ENCODE data around the gene TAF4.
"Not testable (repeated sequence)": the region's sequence is repeated elsewhere in the genome, so short reads cannot be mapped to it uniquely, and the experiment has no call there.

Gene TAF4

GRCh38 chr20:62065674-62066338, at the start of gene TAF4:
TAF4 (minus strand) TSS chr20:62065881; CDS start chr20:62065810, 71 bp downstream.
- peak; percentile 59 to 84 (median 78) for DNase-seq

DNA sequence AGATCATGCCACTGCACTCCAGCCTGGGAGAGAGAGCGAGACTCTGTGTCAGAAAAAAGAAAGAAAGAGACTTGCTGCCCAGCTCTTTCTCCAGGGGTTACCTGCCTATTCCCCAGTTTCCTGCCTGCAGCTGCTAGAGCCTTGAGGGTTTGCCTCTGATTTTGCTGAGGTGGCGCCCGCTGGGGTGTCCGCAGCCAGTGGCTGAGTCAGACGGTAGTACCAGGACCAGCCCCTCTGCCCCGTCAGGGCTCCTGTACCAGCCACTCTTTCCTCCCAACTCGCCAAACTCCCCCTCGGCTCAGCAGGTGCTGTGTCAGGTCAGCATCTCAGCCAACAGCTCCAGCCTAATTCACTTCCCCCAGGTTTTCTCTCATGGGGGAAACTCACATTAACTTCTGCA, 49.2 kb upstream of the TAF4 start:
- no peak for DNase-seq

GRCh38 chr20:62112368-62112767, 46.7 kb upstream of the TAF4 start:
- DNase-seq, result no peak

- no peak for DNase-seq
These were observed 45.5 kb upstream of the TAF4 start for GRCh38 chr20:62111148-62111547.

DNA sequence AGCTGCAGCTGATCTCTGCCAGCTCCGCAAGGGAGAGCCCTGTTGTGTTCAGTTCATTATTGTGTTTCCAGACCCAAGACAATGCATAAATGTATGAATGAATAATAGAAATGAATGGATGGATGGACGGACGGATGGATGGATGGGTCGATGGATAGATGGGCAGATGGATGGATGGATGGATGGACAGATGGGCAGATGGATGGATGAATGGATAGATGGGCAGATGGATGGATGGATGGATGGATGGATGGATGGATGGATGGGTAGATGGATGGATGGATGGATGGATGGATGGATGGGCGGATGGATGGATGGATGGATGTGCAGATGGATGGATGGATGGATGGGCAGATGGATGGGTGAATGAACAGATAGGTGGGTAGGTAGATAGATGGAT, 39.9 kb upstream of the TAF4 start:
- no peak for DNase-seq

GRCh38 chr20:62104791-62105345, 39.2 kb upstream of the TAF4 start:
- no peak for DNase-seq

DNA sequence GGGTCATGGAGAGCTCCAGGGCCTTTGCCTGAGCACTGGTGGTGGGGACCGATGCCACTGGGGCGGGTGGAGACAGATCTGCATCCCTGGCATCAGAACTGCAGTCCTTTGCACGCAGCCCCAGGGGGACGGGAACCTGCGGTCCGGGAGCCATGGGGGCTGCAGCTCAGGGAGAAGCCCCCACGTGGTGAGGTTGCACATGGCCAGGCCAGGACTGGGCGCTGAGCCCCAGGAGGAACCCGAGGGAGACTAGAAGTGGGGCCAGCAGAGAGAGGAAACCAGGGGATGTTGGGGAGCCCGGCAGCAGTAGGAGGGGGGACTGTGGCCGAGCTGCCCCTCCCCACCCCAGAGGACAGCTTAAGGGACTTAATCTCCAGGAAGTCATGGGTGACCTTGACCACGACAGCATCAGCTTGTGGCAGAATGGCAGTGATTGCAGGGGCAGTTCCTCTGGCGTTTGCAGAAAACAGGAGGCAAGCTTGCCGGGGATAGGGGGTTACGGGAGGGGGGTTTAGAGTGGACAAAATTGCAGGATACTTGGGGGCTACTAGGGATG, 38.6 kb upstream of the TAF4 start:
- DNase-seq, result no peak

DNA sequence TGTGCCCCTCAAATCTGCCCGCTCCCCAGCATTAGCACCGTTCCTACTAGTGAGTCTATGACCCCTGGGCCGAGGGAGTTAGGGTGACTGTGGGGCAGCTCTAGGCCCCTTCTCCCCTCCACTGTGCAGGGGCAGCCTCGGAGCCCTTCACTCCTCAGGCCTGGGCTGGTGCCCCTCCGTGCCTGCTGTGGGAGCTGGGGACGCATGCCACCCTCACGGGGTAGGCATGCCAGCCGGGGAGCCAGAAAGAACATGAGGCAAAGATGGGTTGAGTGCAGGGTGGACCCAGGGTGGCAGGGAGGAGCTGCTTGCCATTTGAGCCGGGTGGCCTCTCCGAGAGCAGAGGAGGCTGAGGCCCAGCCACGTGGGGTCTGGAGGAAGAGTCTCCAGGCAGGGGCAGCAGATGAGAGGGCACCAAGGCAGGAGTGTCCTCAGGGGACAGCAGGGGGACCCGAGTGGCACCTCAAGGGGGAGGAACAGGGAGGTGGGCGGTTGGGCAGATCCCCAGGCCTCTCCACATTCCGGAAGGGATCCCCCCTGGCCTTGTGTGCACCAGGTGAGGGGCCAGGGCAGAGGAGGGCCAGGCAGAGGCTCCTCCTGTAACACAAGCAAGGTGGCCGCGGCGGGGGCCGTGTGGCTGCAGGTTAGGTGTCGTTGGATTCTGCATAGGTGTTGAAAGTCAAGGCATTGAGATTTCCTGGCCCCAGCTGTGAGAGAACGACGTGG, 38.0 kb upstream of the TAF4 start:
- no peak for DNase-seq

DNA sequence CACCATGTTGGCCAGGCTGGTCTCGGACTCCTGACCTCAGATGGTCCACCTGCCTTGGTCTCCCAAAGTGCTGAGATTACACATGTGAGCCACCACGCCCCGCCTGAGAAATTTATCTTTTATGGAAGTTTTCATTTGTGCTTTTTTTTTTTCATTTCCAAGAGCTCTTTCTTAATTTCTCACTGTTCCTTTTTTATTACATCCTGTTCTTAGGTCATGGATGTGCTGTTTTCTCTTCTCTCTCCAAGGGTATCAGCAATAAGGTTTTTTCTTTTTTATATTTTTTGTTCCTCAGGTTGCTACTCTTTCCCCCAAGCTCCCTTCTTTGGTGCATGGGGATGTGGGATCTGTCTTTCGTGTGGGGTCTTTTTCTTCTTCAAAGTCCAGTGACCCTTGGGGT, 35.4 kb upstream of the TAF4 start:
- no peak for DNase-seq

- no peak for DNase-seq
These were observed 32.3 kb upstream of the TAF4 start for GRCh38 chr20:62097881-62098407.

DNA sequence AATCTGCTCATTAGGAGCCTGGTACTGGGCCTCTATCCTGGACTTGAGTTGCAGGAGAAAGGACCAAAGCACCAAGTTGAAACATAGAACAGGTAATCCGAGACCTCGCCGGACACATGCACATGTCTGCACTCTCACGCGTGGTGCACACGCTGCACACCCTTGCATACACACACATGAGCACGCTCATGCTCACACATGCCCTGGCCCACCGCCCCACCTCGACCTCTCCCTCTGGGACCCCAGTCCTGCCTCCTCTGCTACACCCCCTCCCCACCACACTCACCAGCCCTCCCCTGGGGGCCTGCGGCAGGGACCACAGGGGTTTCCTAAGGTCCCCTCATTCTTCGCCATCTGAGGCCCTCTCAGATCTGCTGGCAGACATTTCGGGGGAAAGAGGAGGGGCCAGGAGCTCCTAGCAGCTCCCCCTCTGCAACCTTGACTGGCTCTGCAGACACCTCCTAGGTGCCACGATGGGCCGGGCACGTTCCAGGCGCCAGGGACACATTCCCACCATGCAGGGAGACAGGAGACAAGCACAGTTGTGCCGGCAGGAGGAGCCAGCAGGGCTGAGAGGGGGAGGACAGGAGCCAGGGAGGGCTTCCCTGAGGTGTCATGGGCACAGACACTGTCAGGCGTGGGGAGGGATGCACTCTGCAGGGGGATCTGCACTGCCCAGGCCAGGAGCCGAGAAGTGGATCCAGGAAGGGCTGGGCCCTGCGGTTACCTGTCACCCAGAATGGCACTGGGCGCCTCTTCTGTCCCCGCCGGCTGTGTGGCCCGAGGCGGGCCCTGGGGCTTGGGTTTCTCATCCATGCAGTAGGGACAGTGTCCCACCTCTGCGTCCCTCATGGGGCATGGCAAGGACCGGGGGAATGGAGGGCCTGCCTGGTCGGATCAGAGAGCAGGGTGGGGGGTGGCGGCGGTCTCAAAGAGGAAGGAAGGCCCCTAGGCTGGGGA, 31.0 kb upstream of the TAF4 start:
- no peak for DNase-seq

- no peak for DNase-seq
These were observed 23.7 kb upstream of the TAF4 start for GRCh38 chr20:62089393-62089792.

GRCh38 chr20:62088258-62089127, 22.8 kb upstream of the TAF4 start:
- no peak for DNase-seq

DNA sequence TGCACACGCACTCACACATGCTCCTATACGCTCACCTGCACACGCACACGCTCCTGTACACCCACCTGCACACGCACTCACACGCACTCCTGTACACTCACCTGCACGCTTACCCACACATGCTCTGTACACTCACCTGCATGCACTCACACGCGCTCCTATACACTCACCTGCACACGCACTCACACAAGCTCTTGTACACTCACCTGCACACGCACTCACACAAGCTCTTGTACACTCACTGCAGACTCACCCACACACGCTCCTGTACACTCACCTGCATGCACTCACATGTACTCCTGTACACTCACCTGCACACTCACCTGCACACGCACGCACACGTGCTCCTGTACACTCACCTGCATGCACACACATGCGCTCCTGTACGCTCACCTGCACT, 22.0 kb upstream of the TAF4 start:
- DNase-seq, result no peak

GRCh38 chr20:62087227-62087626, 21.5 kb upstream of the TAF4 start:
- DNase-seq, result no peak

GRCh38 chr20:62085206-62085605, 19.5 kb upstream of the TAF4 start:
- no peak for DNase-seq

GRCh38 chr20:62084224-62084623, 18.5 kb upstream of the TAF4 start:
- DNase-seq, result not testable (repeated sequence)

DNA sequence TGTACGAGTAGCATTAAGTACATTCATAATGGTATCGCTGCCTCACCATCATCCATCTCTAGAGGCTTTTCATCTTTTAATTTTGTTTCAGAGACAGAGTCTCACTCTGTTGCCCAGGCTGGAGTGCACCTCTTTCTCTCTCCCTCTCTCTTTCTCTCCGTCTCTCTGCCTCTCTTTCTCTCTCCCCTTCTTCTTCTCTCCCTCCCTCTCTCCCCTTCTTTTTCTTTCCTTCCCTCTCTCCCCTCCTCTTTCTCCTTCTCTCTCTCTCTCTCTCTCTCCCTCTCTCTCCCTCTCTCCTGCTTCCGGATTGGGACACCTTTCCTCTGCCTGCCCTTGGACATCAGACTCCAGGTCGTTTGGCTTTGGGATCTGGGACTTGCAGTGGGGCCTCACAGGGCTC, 17.6 kb upstream of the TAF4 start:
- no peak for DNase-seq

GRCh38 chr20:62080249-62080990, 14.7 kb upstream of the TAF4 start:
- no peak for DNase-seq

DNA sequence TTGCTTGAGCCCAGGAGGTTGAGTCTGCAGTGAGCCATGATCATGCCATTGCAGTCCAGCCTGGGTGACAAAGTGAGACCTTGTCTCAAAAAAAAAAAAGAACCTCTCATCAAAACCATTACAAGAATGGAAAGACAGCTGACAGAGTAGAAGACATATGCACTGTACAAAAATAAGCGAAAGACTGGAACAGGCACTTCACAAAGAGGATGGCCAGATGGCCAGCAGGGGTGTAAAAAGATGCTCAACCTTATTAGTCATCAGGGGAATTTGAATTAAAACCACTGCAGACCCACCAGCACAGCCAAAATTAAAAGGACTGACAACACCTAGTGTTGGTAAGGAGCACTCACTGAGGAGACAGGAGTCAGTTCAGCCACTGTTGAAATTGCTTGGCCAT, 13.5 kb upstream of the TAF4 start:
- DNase-seq, result no peak

DNA sequence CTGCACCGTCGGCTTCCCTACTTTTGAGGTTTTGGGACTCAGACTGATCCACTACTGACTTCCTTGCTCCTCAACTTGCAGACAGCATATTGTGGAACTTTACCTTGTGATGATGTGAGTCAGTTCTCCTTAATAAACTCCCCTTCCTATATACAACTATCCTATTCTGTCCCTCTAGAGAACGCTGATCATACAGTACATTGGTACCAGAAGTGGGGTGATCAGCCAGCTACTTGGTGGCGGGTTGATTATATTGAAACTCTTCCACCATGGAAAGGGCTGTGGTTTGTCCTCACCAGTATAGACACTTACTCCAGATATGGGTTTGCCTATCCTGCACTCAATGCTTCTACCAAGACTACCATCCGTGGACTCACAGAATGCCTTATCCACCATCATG, 7.6 kb upstream of the TAF4 start:
- no peak for DNase-seq
